Measurements from ENCODE around the gene HAX1.
A peak's percentile ranks its signal among the peaks of the same experiment; 100 is the strongest.
"Not testable (repeated sequence)": the region's sequence is repeated elsewhere in the genome, so short reads cannot be mapped to it uniquely, and the experiment has no call there.

HAX1 gene

GRCh38 chr1:154272217-154272998, at the start of gene HAX1:
Gene HAX1, plus strand, starts transcription at chr1:154272629. Its CDS starts 95 bp downstream, at chr1:154272724.
- DNase-seq, result peak; percentile 97

GRCh38 chr1:154222918-154223317, 49.5 kb upstream of the HAX1 start:
- no peak for DNase-seq

- no peak for DNase-seq
These were observed 48.8 kb upstream of the HAX1 start for GRCh38 chr1:154223621-154224020.

- no peak for DNase-seq
These were observed 47.1 kb upstream of the HAX1 start for GRCh38 chr1:154225370-154225769.

GRCh38 chr1:154231112-154231511, 41.3 kb upstream of the HAX1 start:
- DNase-seq, result not testable (repeated sequence)

GRCh38 chr1:154233127-154233526, 39.3 kb upstream of the HAX1 start:
- not testable (repeated sequence) for DNase-seq

- no peak for DNase-seq
These were observed 35.6 kb upstream of the HAX1 start for GRCh38 chr1:154236855-154237254.

- DNase-seq, result no peak
These were observed 35.0 kb upstream of the HAX1 start for GRCh38 chr1:154237435-154237834.

GRCh38 chr1:154237880-154238506, 34.4 kb upstream of the HAX1 start:
- no peak for DNase-seq

GRCh38 chr1:154239491-154239890, 32.9 kb upstream of the HAX1 start:
- DNase-seq, result no peak

- no peak for DNase-seq
These were observed 32.1 kb upstream of the HAX1 start for GRCh38 chr1:154240294-154240833.

- no peak for DNase-seq
These were observed 30.6 kb upstream of the HAX1 start for GRCh38 chr1:154241703-154242351.

- no peak for DNase-seq
These were observed 18.8 kb upstream of the HAX1 start for GRCh38 chr1:154253671-154254070.

GRCh38 chr1:154256686-154257085, 15.7 kb upstream of the HAX1 start:
- no peak for DNase-seq

GRCh38 chr1:154258784-154259183, 13.6 kb upstream of the HAX1 start:
- DNase-seq, result no peak

GRCh38 chr1:154260127-154260526, 12.3 kb upstream of the HAX1 start:
- no peak for DNase-seq

GRCh38 chr1:154263465-154264332, 8.7 kb upstream of the HAX1 start:
- no peak for DNase-seq

GRCh38 chr1:154264454-154264853, 8.0 kb upstream of the HAX1 start:
- no peak for DNase-seq

GRCh38 chr1:154265586-154265985, 6.8 kb upstream of the HAX1 start:
- no peak for DNase-seq

GRCh38 chr1:154270833-154271232, 1.6 kb upstream of the HAX1 start:
- no peak for DNase-seq

GRCh38 chr1:154272999-154273563, 652 bp downstream of the HAX1 start:
- no peak for DNase-seq

GRCh38 chr1:154276797-154277196, 4.4 kb downstream of the HAX1 start:
- no peak for DNase-seq

Data from NCI-H526 treated with DMSO at 0.1 percent for 48 hours (cell line).